Suprapubic skin (tissue), 4 donors: Measurements from ENCODE around the gene ZBTB8A.

Experiments used
- EP300 ChIP-seq: sonication (generic); formaldehyde crosslinking; IDR thresholded peaks from one replicate; pipeline ENCODE4 v1.6.1; 2017; ENCODE audit warnings: antibody characterized with exemption
- POLR2A ChIP-seq, 2 donors: fragments of 450-650 bp; IDR thresholded peaks; one replicate each; pipeline ENCODE4 v1.6.1; 2017; ENCODE audit warnings: antibody characterized with exemption in 2 of 2, mild to moderate bottlenecking in 2 of 2, moderate library complexity in 2 of 2
- POLR2AphosphoS5 ChIP-seq, 3 donors: sonication (generic); formaldehyde crosslinking; IDR thresholded peaks; one replicate each; pipeline ENCODE4 v1.6.1; 2017; ENCODE audit warnings: antibody characterized with exemption in 3 of 3
- TF ChIP-seq, protein P1 (sequence below), 2 donors: fragments of 200-600 bp in 1 of 2; fragments of 450-650 bp in 1 of 2; sonication (generic) in 1 of 2; IDR thresholded peaks; one replicate each; pipeline ENCODE4 v1.5.1; 2016 to 2019; ENCODE audit warnings: antibody characterized with exemption in 2 of 2, mild to moderate bottlenecking in 1 of 2, moderate library complexity in 1 of 2

GRCh38 chr1:32618673-32619221 lies 79.5 kb downstream of the ZBTB8A start:
- TF ChIP-seq, protein P1, sequence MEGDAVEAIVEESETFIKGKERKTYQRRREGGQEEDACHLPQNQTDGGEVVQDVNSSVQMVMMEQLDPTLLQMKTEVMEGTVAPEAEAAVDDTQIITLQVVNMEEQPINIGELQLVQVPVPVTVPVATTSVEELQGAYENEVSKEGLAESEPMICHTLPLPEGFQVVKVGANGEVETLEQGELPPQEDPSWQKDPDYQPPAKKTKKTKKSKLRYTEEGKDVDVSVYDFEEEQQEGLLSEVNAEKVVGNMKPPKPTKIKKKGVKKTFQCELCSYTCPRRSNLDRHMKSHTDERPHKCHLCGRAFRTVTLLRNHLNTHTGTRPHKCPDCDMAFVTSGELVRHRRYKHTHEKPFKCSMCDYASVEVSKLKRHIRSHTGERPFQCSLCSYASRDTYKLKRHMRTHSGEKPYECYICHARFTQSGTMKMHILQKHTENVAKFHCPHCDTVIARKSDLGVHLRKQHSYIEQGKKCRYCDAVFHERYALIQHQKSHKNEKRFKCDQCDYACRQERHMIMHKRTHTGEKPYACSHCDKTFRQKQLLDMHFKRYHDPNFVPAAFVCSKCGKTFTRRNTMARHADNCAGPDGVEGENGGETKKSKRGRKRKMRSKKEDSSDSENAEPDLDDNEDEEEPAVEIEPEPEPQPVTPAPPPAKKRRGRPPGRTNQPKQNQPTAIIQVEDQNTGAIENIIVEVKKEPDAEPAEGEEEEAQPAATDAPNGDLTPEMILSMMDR (IDR thresholded peaks at IDR 0.05), result no peak
- no peak for TF ChIP-seq POLR2A (IDR thresholded peaks at IDR 0.05)
- no peak for TF ChIP-seq POLR2AphosphoS5 (IDR thresholded peaks at IDR 0.05)
- TF ChIP-seq EP300, result no peak
